GM12872 (cell line): Measurements from ENCODE around the gene ANKFN1.
A peak's percentile ranks its signal among the peaks of the same experiment; 100 is the strongest.

Experiments used
- CTCF ChIP-seq: IDR thresholded peaks from 3 replicates; pipeline ENCODE4 v1.5.1; 2011; ENCODE audit warnings: low read depth, mild to moderate bottlenecking, low read length, moderate library complexity; ENCODE audit not compliant: insufficient read depth

ANKFN1 gene

GRCh38 chr17:56313201-56313600 lies 159.9 kb downstream of the ANKFN1 start:
- no peak for TF ChIP-seq CTCF

- no peak for TF ChIP-seq CTCF
These were observed 160.8 kb downstream of the ANKFN1 start for GRCh38 chr17:56314026-56314425.

DNA sequence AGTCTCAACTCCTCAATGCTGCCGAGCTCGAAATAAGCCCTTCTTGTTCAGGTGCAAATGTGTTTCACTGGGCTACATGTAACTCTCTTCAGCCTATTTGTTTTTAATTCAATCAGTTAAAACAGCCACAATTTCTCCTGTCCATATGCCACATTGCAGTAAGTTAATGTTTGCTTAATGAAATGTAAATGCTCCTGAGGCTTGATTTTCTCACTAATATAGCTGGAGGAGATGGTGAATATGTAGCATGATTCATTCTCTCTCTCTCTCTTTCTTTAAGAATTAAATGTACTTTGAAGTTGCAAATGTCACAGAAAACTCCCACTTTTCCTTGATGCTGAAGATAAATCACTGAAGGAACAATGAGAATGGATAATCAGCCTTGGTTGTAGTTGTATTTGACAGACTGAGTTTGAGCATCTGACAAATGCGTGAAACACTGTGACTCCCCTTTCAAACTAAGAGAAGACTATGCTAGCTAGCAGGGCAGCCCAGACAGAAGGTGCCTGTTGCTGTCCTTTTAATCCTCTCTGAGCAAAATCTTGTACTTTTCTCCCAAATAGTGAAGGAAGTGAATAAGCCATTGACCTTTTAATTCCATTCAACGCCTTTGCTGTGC lies 161.8 kb downstream of the ANKFN1 start:
- no peak for TF ChIP-seq CTCF

- no peak for TF ChIP-seq CTCF
These were observed 163.3 kb downstream of the ANKFN1 start for GRCh38 chr17:56316604-56317003.

DNA sequence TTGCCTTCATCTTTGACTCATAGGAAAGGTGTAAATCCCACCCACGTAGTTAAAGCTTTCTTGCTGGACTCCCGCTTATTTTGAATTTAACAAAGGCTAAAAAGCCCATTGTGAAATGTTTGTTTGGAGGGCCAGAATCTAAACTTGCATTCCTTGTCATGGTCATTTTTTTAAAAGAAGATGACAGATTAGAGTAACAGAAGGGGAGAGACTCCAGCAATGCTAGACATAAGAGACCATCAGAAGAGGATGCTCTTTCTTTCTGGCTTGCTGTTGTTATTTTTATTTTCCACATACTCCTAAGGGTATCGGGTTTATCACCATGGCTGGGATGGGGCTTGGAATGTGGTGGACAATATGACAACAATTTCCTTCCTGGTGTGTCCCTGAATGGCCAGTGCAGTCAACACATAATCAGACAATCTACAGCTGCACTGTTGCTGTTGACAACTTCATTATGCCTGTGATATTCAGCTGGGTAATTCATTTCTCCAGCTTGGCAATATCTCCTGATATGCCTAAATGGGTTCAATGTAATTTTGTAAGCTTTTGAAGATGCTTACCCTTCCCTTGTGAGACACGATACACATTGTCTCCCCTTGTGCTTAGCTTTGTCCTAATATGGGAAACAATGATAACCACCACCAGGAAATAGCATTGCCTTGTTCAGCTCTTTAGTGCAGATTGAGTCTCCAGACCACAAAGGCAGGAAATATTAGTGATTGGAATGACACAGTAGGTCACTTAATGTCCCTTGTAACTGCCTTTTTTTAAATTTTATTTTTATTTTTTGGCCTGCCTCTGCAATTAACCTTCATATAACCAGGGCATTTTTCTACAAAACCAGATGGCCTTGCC lies 164.3 kb downstream of the ANKFN1 start:
- TF ChIP-seq CTCF: no peak

GRCh38 chr17:56319531-56319930 lies 166.3 kb downstream of the ANKFN1 start:
- TF ChIP-seq CTCF: peak; percentile 58

GRCh38 chr17:56320443-56320842 lies 167.2 kb downstream of the ANKFN1 start:
- no peak for TF ChIP-seq CTCF
